HCT116 (cell line): Measurements from ENCODE around the gene FAM83F.

Experiments used
- CBX3 ChIP-seq: IDR thresholded peaks from 2 replicates; pipeline ENCODE4 v1.6.1; 2012; ENCODE audit warnings: low read depth
- CEBPB ChIP-seq: IDR thresholded peaks from 2 replicates; pipeline ENCODE4 v1.6.1; 2012; ENCODE audit warnings: low read depth
- POLR2A ChIP-seq: IDR thresholded peaks from 2 replicates; pipeline ENCODE4 v1.7.0; 2011; ENCODE audit warnings: borderline replicate concordance; ENCODE audit not compliant: insufficient read depth, insufficient read length; ENCODE audit errors: extremely low read depth
- ZNF274 ChIP-seq: fragments of 200-500 bp; sonication (Bioruptor generic); IDR thresholded peaks from 2 replicates; pipeline ENCODE4 v1.6.1; 2014; ENCODE audit warnings: mild to moderate bottlenecking, low read depth, low read length, inconsistent platforms
- TF ChIP-seq, protein P1 (sequence below), 3 experiments: fragments of 200-600 bp in 1 of 3; sonication (generic) in 1 of 3; IDR thresholded peaks in 2 of 3; conservative IDR thresholded peaks in 1 of 3; 2 replicates each; pipeline ENCODE4 v1.5.1; 2012 to 2017; ENCODE audit warnings: low read depth in 2 of 3, low read length in 2 of 3, antibody characterized with exemption in 1 of 3, borderline replicate concordance in 1 of 3, control low read depth in 1 of 3, mild to moderate bottlenecking in 1 of 3, mixed read lengths in 1 of 3, mixed run types in 1 of 3, moderate library complexity in 1 of 3; ENCODE audit not compliant: insufficient read depth in 1 of 3

DNA sequence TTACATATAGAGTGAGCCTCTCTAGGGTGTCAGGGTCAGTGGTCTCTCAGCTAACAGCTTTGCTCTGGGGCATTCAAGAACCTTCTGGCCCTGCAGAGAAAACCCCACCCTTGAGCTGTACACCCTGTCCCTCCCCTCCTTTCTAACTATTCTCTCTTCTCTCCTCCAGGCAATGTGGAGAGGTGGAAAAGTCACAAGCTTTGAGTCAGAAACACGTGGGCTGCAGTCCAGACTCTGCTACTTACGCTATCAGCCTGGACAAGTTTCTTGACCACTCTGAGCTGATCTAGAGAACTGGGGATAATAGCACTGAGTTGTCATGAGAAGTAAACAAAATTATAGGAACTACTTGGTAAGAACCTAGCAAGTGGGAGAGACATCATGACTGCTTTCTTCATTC, 10.7 kb upstream of the FAM83F start:
- TF ChIP-seq, protein P1, sequence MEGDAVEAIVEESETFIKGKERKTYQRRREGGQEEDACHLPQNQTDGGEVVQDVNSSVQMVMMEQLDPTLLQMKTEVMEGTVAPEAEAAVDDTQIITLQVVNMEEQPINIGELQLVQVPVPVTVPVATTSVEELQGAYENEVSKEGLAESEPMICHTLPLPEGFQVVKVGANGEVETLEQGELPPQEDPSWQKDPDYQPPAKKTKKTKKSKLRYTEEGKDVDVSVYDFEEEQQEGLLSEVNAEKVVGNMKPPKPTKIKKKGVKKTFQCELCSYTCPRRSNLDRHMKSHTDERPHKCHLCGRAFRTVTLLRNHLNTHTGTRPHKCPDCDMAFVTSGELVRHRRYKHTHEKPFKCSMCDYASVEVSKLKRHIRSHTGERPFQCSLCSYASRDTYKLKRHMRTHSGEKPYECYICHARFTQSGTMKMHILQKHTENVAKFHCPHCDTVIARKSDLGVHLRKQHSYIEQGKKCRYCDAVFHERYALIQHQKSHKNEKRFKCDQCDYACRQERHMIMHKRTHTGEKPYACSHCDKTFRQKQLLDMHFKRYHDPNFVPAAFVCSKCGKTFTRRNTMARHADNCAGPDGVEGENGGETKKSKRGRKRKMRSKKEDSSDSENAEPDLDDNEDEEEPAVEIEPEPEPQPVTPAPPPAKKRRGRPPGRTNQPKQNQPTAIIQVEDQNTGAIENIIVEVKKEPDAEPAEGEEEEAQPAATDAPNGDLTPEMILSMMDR (IDR thresholded peaks at IDR 0.05 in 2 of 3, conservative IDR thresholded peaks at IDR 0.05 in 1 of 3; ENCODE audit: borderline replicate concordance in 1 of 3, insufficient read depth in 1 of 3, low read depth in 2 of 3, low read length in 2 of 3) = no peak
- no peak for TF ChIP-seq POLR2A
- no peak for TF ChIP-seq CEBPB
- no peak for TF ChIP-seq CBX3
- TF ChIP-seq ZNF274 = no peak
